ENCODE measurements around the gene FOXA2.

FOXA2 gene

DNA sequence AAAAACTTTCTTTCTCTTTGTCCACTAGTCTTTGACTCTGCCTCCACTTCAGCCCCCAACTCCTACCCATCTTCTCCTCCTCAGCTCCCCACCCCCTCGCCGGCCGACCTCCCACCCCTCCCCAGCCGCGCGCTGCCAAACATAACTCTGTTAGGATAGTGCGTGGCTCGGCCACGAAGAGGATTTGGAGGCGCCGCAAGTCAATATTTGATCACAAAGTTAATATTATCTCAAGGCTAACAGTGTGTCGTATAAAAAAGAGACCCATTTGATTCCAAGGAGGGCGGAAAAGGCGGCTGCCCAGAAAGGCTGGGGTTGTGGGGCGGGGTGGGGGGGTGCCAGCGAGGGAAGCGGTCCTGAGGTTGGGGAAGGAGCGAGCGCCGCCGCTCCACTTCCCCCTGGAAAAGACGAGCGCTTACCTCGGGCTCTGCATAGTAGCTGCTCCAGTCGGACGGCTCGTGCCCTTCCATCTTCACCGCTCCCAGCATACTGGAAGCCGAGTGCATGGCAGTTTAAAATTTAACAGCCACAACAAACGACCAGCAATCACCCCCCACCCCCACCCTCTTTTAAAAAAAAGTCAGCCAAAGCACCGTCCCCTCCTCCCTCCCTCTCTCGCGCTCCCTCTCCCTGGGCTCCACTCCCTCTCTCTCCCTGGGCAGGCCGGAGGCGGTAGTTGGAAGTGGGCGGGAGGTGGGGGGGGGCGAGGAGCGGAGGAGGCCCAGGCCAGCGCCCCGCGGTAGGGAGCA is 425 bp downstream of the FOXA2 start:
- peaks cover 90% of the 10 kb centered on the region for H3K27me3 ChIP-seq (ENCODE audit: control insufficient read depth, insufficient read depth, low read length)
- H3K4me2 ChIP-seq (ENCODE audit: low read length): peak overlapping the region; percentile 63
- no peak overlapping the region for H3K9ac ChIP-seq (ENCODE audit: low read depth, low read length)
- H3K4me1 ChIP-seq (ENCODE audit: control insufficient read depth, insufficient read depth, low read length): peaks cover 7% of the 10 kb centered on the region
- H3K4me3 ChIP-seq (ENCODE audit: low read length): peak overlapping the region; percentile 50
- H3K9me3 ChIP-seq (replicated peaks; ENCODE audit: low read length): peaks cover 4% of the 10 kb centered on the region
- no peaks in the 10 kb centered on the region for H3K36me3 ChIP-seq (ENCODE audit: insufficient read depth, low read length)

DNA sequence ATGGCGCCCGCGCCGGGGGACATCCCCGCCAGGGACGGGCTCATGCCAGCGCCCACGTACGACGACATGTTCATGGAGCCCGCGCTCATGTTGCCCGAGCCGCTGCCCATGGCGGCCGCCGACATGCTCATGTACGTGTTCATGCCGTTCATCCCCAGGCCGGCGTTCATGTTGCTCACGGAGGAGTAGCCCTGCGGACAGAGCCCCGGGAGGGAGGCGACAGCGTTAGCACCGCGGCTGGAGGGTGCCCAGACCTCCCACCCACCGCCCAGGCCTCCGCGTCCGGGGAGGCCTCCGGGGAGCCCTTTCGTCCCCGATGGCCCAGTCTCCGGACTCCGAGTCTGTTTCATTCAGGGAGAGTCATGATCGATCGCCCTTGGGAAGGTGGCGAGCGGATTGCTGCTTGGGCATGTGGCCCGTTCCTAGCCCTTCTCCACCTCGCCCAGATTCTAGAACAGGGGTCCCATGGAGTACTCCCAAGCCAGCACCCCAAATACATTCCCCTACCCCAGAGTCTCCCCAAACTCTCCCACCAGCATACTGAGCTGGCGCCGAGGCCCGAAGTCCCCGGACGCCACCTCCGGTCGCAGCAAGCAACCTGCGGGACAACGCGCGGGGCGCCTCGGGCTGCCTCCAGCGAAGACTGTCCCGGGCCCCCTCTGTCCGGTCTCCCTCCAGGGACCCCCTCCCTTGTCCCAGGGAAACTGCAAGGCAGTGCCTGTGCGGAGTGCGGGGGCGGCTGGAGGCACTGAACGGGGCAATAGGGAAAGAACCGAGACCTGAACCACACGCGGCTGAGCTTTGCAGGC is 1.2 kb downstream of the FOXA2 start:
- H3K27me3 ChIP-seq (ENCODE audit: control insufficient read depth, insufficient read depth, low read length): peaks cover 91% of the 10 kb centered on the region
- no peak overlapping the region for H3K9ac ChIP-seq (ENCODE audit: low read depth, low read length)
- peak overlapping the region; percentile 63 for H3K4me2 ChIP-seq (ENCODE audit: low read length)
- peaks cover 7% of the 10 kb centered on the region for H3K4me1 ChIP-seq (ENCODE audit: control insufficient read depth, insufficient read depth, low read length)
- H3K9me3 ChIP-seq (replicated peaks; ENCODE audit: low read length): peaks cover 4% of the 10 kb centered on the region
- H3K36me3 ChIP-seq (ENCODE audit: insufficient read depth, low read length): no peaks in the 10 kb centered on the region
- H3K4me3 ChIP-seq (ENCODE audit: low read length): peak overlapping the region; percentile 50

DNA sequence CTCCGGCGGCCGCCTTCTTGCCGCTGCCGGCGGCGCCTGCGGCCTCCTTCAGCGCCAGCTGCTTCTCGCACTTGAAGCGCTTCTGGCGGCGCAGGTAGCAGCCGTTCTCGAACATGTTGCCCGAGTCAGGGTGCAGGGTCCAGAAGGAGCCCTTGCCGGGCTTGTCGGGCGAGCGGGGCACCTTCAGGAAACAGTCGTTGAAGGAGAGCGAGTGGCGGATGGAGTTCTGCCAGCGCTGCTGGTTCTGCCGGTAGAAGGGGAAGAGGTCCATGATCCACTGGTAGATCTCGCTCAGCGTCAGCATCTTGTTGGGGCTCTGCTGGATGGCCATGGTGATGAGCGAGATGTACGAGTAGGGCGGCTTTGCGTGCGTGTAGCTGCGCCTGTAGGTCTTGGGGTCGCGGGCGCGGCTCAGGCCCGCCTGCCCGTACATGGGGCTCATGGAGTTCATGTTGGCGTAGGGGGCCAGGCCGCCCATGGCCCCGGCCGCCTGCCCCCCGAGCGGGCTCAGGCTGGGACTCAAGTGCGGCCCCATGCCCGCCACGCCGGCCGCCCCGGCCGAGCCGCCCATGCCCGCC is 1.9 kb downstream of the FOXA2 start:
- peaks cover 4% of the 10 kb centered on the region for H3K9me3 ChIP-seq (replicated peaks; ENCODE audit: low read length)

DNA sequence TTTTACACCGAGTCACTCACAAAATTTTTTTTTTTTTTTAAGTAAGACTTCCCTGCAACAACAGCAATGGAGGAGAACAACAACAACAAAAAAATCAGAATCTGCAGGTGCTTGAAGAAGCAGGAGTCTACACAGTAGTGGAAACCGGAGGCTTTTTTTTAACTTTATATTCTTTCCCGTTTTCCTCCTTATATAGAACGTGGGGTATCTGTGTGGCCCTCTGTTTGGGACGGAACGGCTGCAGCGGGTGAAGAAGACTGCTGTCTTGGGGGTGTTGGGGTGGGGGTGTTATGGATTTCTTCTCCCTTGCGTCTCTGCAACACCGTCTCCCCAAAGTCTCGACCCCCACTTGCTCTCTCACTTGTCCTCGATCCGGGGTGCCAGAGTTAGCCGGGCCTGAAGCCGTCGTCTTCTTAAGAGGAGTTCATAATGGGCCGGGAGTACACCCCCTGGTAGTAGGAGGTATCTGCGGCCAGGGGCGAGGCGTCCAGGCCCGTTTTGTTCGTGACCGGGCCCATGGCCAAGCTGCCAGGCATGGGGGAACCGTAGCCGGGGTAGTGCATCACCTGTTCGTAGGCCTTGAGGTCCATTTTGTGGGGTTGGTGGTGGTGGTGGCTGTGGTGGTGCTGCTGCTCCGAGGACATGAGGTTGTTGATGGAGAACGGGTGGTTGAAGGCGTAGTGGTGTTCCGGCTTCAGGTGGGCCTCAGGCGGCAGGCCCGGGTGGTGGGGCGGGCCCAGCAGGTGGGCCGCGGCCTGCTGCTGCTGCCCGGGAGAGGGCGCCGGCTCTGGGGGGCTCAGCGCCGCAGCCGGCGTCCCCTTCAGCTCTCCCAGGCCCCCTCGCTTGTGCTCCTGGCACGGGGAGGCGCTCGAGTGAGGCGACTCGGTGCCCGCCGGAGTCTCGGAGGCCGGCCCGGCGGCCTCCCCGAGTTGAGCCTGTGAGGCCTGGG is 2.7 kb downstream of the FOXA2 start:
- Histone ChIP-seq H3K4me2 (ENCODE audit: low read length) (no peak overlapping the region), H3K4me3 (ENCODE audit: low read length) (no peak overlapping the region), H3K4me1 (ENCODE audit: control insufficient read depth, insufficient read depth, low read length) (peaks cover 7% of the 10 kb centered on the region), H3K36me3 (ENCODE audit: insufficient read depth, low read length) (no peaks in the 10 kb centered on the region), H3K9me3 (replicated peaks; ENCODE audit: low read length) (peaks cover 4% of the 10 kb centered on the region), H3K9ac (ENCODE audit: low read depth, low read length) (no peak overlapping the region), H3K27me3 (ENCODE audit: control insufficient read depth, insufficient read depth, low read length) (peaks cover 92% of the 10 kb centered on the region)

More for the DNA sequence above, 1.9 kb downstream of the FOXA2 start:
- Histone ChIP-seq H3K4me1 (ENCODE audit: control insufficient read depth, insufficient read depth, low read length) (peaks cover 7% of the 10 kb centered on the region), H3K36me3 (ENCODE audit: insufficient read depth, low read length) (no peaks in the 10 kb centered on the region), H3K27me3 (ENCODE audit: control insufficient read depth, insufficient read depth, low read length) (peaks cover 92% of the 10 kb centered on the region), H3K4me3 (ENCODE audit: low read length) (peak overlapping the region; percentile 50), H3K9ac (ENCODE audit: low read depth, low read length) (no peak overlapping the region), H3K4me2 (ENCODE audit: low read length) (peak overlapping the region; percentile 63)

DNA sequence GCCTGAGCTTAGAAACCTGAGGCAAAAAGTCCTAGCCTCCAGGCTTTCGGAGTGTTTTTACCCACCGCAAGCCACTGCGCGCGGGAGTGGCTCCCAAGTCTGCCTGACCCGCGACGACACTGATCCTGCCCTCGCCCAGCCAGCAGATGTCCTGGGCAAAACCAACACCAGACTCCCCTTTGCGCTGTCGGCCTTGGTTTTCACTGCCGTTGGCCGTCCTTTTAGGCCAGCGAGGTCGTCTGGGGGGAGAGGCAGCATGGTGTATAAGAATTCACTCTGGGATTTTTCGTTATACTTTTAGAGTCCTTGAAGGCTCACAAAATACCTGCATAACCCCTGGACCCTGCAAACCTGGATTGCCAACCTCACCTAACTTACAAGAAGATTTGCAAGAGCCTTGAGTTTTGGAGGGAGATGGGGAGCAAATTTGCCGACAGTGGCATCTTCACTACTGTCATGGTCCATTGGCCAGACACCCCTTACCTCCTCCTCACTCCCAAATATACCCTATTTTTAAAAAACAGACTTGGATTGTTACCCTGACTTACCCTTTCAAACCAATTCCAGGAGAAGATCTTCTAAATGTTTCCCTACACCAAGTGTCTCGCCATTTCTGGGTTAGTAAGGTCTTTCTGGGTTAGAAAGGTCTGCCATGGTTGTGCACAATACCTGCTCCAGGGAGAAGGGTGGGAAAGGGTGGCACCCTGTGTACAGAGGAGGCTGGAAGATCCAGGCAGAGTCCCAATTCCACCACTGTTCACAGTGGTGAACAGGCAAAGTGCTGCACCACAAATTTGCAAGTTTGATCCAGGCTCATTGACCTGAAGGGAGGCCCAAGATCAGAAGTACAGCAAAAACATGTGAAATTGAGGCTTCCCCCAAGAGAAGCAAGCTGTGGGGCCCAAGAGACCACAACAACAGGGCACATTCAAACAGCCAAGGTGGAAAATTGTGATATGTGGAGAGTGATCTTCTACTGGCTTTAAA is 4.4 kb downstream of the FOXA2 start:
- Histone ChIP-seq H3K27me3 (ENCODE audit: control insufficient read depth, insufficient read depth, low read length) (peaks cover 91% of the 10 kb centered on the region), H3K9me3 (replicated peaks; ENCODE audit: low read length) (peaks cover 4% of the 10 kb centered on the region), H3K4me1 (ENCODE audit: control insufficient read depth, insufficient read depth, low read length) (peaks cover 7% of the 10 kb centered on the region), H3K4me2 (ENCODE audit: low read length) (no peak overlapping the region), H3K36me3 (ENCODE audit: insufficient read depth, low read length) (no peaks in the 10 kb centered on the region), H3K9ac (ENCODE audit: low read depth, low read length) (no peak overlapping the region), H3K4me3 (ENCODE audit: low read length) (no peak overlapping the region)

DNA sequence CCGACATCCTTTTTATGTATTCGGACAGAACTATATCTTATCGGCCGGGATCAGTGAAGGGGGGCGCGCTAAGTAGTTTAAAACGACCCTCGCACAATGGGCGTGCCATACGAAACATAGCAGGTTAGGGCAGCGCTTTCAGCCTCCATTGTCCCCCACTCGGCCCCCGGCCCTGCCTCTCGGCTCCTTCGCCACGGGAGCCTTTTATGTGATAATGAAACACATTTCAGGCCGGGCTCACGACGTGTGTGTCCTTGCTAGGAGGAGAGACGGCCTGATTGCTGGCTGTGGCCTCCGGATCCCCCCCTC is 5.3 kb downstream of the FOXA2 start:
- Histone ChIP-seq H3K36me3 (ENCODE audit: insufficient read depth, low read length) (no peaks in the 10 kb centered on the region), H3K4me1 (ENCODE audit: control insufficient read depth, insufficient read depth, low read length) (peaks cover 7% of the 10 kb centered on the region), H3K9ac (ENCODE audit: low read depth, low read length) (no peak overlapping the region), H3K9me3 (replicated peaks; ENCODE audit: low read length) (peaks cover 4% of the 10 kb centered on the region), H3K4me3 (ENCODE audit: low read length) (peak overlapping the region; percentile 16), H3K27me3 (ENCODE audit: control insufficient read depth, insufficient read depth, low read length) (peaks cover 95% of the 10 kb centered on the region), H3K4me2 (ENCODE audit: low read length) (peak overlapping the region; percentile 37)

DNA sequence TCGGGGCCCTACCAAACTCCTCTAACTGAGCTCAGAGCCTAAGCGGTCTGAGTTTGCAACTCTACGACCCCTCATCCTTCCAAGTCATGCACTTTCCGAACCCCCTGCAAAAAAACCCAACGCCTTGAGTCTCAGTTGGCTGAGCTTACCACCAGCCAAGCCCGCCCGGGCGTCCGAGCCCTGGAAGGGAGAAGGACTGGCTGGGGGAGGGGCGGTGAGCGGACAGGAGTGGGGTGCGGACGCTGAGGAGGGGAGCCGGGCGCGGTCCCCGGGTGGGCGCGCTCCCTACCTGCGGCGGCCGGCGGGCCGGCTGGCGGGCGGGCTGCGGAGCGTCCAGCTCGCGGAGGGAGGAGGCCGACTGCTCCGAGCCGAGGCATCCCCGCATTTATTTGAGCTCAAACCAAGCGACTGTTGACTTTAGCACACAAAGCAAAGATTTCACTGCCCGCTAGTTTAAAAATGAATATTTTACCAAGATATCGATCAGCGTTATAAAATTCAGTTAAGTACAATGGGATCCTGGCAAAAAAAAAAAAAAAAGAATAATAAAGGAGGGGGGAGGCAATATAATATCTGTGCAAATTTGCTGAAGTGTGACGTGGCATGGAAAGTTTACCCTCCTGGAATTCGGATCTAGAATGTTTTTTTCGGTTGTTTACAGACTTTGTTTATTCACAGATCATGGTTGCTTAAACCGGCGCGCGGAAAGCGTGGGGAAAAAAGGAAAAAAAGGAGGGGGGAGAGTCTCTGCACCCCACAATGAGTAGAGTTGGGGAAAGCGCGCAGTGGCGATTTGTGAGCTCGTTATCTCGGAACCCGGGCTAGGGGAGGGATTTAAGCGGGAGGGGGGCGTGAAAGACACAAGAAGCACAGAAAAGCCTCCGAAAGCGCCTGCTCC is 5.9 kb downstream of the FOXA2 start:
- no peak overlapping the region for H3K9ac ChIP-seq (ENCODE audit: low read depth, low read length)
- peaks cover 7% of the 10 kb centered on the region for H3K4me1 ChIP-seq (ENCODE audit: control insufficient read depth, insufficient read depth, low read length)
- peak overlapping the region; percentile 16 for H3K4me3 ChIP-seq (ENCODE audit: low read length)
- peak overlapping the region; percentile 37 for H3K4me2 ChIP-seq (ENCODE audit: low read length)
- H3K9me3 ChIP-seq (replicated peaks; ENCODE audit: low read length): peaks cover 4% of the 10 kb centered on the region
- H3K27me3 ChIP-seq (ENCODE audit: control insufficient read depth, insufficient read depth, low read length): peaks cover 91% of the 10 kb centered on the region
- H3K36me3 ChIP-seq (ENCODE audit: insufficient read depth, low read length): no peaks in the 10 kb centered on the region

DNA sequence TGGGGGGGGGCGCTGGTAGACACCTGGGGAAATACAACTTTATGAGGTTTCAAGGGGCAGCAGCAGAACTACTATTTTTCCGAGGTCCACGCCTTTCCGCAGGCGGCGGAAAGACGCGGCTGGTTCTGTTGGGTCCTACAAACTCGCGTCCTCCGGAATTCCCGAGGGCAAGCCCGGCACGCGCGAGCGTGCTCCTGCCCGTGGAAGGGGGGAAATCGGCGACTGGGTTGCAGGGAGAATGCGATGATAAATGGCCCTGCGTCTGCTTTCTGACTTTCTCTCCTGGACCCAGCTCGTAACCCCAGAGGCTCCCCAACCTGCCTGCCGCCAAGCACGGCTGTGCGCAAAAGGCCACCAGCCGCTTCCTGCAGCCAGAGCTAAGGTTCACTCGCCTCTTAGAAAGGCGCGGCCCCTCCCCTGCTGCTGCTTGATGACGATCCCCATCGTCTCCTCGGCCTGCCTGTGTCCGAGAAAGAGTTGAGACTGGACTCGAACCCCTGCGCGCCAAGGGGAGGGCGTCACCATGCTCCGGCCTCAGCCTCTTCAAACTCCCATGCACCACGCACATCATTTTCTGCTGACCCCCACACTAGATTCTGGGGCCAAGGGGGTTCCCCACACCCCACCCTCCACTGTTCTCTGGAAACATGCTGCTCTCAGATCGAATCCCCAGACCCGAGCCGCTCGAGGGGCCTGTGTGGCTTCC is 6.7 kb downstream of the FOXA2 start:
- Histone ChIP-seq H3K9ac (ENCODE audit: low read depth, low read length) (no peak overlapping the region), H3K36me3 (ENCODE audit: insufficient read depth, low read length) (no peaks in the 10 kb centered on the region), H3K9me3 (replicated peaks; ENCODE audit: low read length) (peaks cover 4% of the 10 kb centered on the region), H3K4me3 (ENCODE audit: low read length) (no peak overlapping the region), H3K27me3 (ENCODE audit: control insufficient read depth, insufficient read depth, low read length) (peaks cover 89% of the 10 kb centered on the region), H3K4me1 (ENCODE audit: control insufficient read depth, insufficient read depth, low read length) (no peaks in the 10 kb centered on the region), H3K4me2 (ENCODE audit: low read length) (no peak overlapping the region)

DNA sequence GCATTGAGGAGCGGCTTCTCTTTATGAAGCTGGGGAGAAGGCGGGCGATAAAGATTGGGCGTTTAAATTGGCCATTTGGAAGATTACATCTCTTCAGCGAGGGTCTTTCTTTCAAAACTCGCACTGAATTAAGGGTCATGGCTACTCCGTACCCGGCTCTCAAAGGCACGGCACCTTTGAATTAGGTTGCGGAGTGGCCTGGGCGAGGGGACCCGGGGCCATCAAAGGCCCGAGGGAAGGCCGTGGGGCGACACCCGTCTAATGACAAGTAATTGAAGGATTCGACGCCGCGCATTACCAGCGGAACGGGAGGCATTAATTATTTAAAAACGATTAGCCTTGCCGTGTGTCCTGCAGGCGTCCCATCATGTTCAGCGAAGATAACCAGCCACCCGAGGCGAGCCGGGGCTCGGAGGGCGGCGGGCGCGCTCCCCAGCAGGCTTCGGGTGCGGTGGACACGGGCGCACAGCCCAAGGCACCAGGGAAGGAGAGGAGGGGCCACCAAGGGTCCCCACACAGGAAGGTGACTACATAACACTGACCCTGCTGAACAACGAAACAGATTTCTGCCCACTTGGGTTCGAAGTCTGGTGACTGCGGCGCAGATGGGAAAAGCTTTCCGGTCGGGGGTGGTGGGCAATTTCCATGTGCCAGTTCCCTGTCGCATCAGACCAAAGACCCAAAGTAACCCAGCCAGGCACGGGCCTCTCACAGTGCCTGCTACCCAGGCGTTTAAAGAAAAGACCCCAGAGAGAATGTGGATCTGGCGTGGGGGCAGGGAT is 7.4 kb downstream of the FOXA2 start:
- peaks cover 87% of the 10 kb centered on the region for H3K27me3 ChIP-seq (ENCODE audit: control insufficient read depth, insufficient read depth, low read length)
- H3K4me1 ChIP-seq (ENCODE audit: control insufficient read depth, insufficient read depth, low read length): no peaks in the 10 kb centered on the region
- H3K36me3 ChIP-seq (ENCODE audit: insufficient read depth, low read length): no peaks in the 10 kb centered on the region
- no peak overlapping the region for H3K9ac ChIP-seq (ENCODE audit: low read depth, low read length)
- no peaks in the 10 kb centered on the region for H3K9me3 ChIP-seq (replicated peaks; ENCODE audit: low read length)
- no peak overlapping the region for H3K4me2 ChIP-seq (ENCODE audit: low read length)
- H3K4me3 ChIP-seq (ENCODE audit: low read length): no peak overlapping the region
